GM18517 (cell line): ENCODE results near the gene OR6C68.
"Not testable (repeated sequence)": the region's sequence is repeated elsewhere in the genome, so short reads cannot be mapped to it uniquely, and the experiment has no call there.

Experiments
- ATAC-seq: cut with Tn5 transposase; IDR thresholded peaks from one replicate; pipeline ENCODE4 v1.9.1; 2021; ENCODE audit warnings: mild to moderate bottlenecking, moderate library complexity; ENCODE audit not compliant: unreplicated experiment

Gene OR6C68

GRCh38 chr12:55492078-55492477 is at the start of gene OR6C68:
TSS of gene OR6C68 (plus strand) at chr12:55492378. CDS start at chr12:55492378, 0 bp downstream.
- no peak for ATAC-seq

- ATAC-seq: no peak
Observed at GRCh38 chr12:55443776-55444175, 48.4 kb upstream of the OR6C68 start, which contains the start of gene OR6C2. TSS of gene OR6C2 (plus strand) at chr12:55444076. CDS start at chr12:55452214, 8,138 bp downstream.

GRCh38 chr12:55445357-55445756 is 46.8 kb upstream of the OR6C68 start:
- no peak for ATAC-seq

- ATAC-seq: no peak
Observed at GRCh38 chr12:55446326-55446725, 45.9 kb upstream of the OR6C68 start.

GRCh38 chr12:55448825-55449224 is 43.4 kb upstream of the OR6C68 start:
- no peak for ATAC-seq

GRCh38 chr12:55464926-55465325 is 27.3 kb upstream of the OR6C68 start:
- not testable (repeated sequence) for ATAC-seq

GRCh38 chr12:55467836-55468235 is 24.3 kb upstream of the OR6C68 start:
- ATAC-seq: peak; percentile 59

GRCh38 chr12:55469291-55469690 is 22.9 kb upstream of the OR6C68 start:
- no peak for ATAC-seq

GRCh38 chr12:55470088-55470829 is 21.9 kb upstream of the OR6C68 start, which contains the start of gene OR6C70:
TSS of gene OR6C70 (minus strand) at chr12:55470138. CDS start at chr12:55470138, 0 bp downstream.
- ATAC-seq: no peak

- ATAC-seq: no peak
Observed at GRCh38 chr12:55472264-55472663, 19.9 kb upstream of the OR6C68 start.

GRCh38 chr12:55479136-55479535 is 13.0 kb upstream of the OR6C68 start:
- ATAC-seq: not testable (repeated sequence)

GRCh38 chr12:55484284-55484683 is 7.9 kb upstream of the OR6C68 start:
- not testable (repeated sequence) for ATAC-seq

- no peak for ATAC-seq
Observed at GRCh38 chr12:55495490-55495889, 3.3 kb downstream of the OR6C68 start.

- no peak for ATAC-seq
Observed at GRCh38 chr12:55499231-55499630, 7.1 kb downstream of the OR6C68 start.

- no peak for ATAC-seq
Observed at GRCh38 chr12:55499810-55500252, 7.7 kb downstream of the OR6C68 start.

GRCh38 chr12:55501601-55502000 is 9.4 kb downstream of the OR6C68 start:
- no peak for ATAC-seq

- ATAC-seq: no peak
Observed at GRCh38 chr12:55515696-55516095, 23.5 kb downstream of the OR6C68 start.

GRCh38 chr12:55516391-55516790 is 24.2 kb downstream of the OR6C68 start:
- ATAC-seq: no peak
